HEK293 (cell line): ENCODE data around the gene STMND1.
A peak's percentile ranks its signal among the peaks of the same experiment; 100 is the strongest.

ENCODE experiments used
- GLIS1 ChIP-seq: fragments of 450-650 bp; formaldehyde crosslinking; IDR thresholded peaks from 2 replicates; pipeline ENCODE4 v1.5.1; 2016; ENCODE audit warnings: missing biosample characterization, missing genetic modification characterization
- GLIS2 ChIP-seq: fragments of 450-650 bp; formaldehyde crosslinking; IDR thresholded peaks from 2 replicates; pipeline ENCODE4 v1.5.1; 2016; ENCODE audit warnings: missing biosample characterization, missing genetic modification characterization
- KLF17 ChIP-seq: fragments of 450-650 bp; formaldehyde crosslinking; IDR thresholded peaks from 2 replicates; pipeline ENCODE4 v1.5.1; 2016; ENCODE audit warnings: missing biosample characterization, missing genetic modification characterization
- SETDB1 ChIP-seq: IDR thresholded peaks from one replicate; pipeline ENCODE4 v1.6.1; 2017; ENCODE audit warnings: mild to moderate bottlenecking, low read length, moderate library complexity, mixed read lengths; ENCODE audit not compliant: insufficient read length
- SP2 ChIP-seq: fragments of 450-650 bp; formaldehyde crosslinking; IDR thresholded peaks from 2 replicates; pipeline ENCODE4 v1.5.1; 2016; ENCODE audit warnings: missing biosample characterization, missing genetic modification characterization
- YY1 ChIP-seq: fragments of 450-650 bp; formaldehyde crosslinking; IDR thresholded peaks from 2 replicates; pipeline ENCODE4 v1.5.1; 2018; ENCODE audit warnings: missing biosample characterization, missing genetic modification characterization
- ZBTB10 ChIP-seq: fragments of 450-650 bp; formaldehyde crosslinking; IDR thresholded peaks from 2 replicates; pipeline ENCODE4 v1.5.1; 2016; ENCODE audit warnings: missing biosample characterization, missing genetic modification characterization
- ZBTB17 ChIP-seq: fragments of 450-650 bp; formaldehyde crosslinking; IDR thresholded peaks from 2 replicates; pipeline ENCODE4 v1.5.1; 2016; ENCODE audit warnings: missing biosample characterization, missing genetic modification characterization
- ZBTB44 ChIP-seq: fragments of 450-650 bp; IDR thresholded peaks from 2 replicates; pipeline ENCODE4 v1.5.1; 2018; ENCODE audit warnings: missing biosample characterization, mild to moderate bottlenecking, missing genetic modification characterization
- ZBTB48 ChIP-seq: fragments of 450-650 bp; formaldehyde crosslinking; IDR thresholded peaks from 2 replicates; pipeline ENCODE4 v1.5.1; 2016; ENCODE audit warnings: missing biosample characterization, missing genetic modification characterization
- ZBTB8A ChIP-seq: fragments of 450-650 bp; formaldehyde crosslinking; IDR thresholded peaks from 2 replicates; pipeline ENCODE4 v1.5.1; 2016; ENCODE audit warnings: missing biosample characterization, missing genetic modification characterization
- ZFHX2 ChIP-seq: fragments of 450-650 bp; formaldehyde crosslinking; conservative IDR thresholded peaks from 2 replicates; pipeline ENCODE4 v1.5.1; 2016; ENCODE audit warnings: missing biosample characterization, missing genetic modification characterization
- ZNF174 ChIP-seq: fragments of 450-650 bp; formaldehyde crosslinking; IDR thresholded peaks from 2 replicates; pipeline ENCODE4 v1.5.0; 2017; ENCODE audit warnings: missing biosample characterization, mild to moderate bottlenecking, missing genetic modification characterization
- ZNF184 ChIP-seq: fragments of 450-650 bp; IDR thresholded peaks from 2 replicates; pipeline ENCODE4 v1.5.1; 2018; ENCODE audit warnings: missing biosample characterization, mild to moderate bottlenecking, missing genetic modification characterization
- ZNF341 ChIP-seq: fragments of 450-650 bp; formaldehyde crosslinking; IDR thresholded peaks from 2 replicates; pipeline ENCODE4; 2016; ENCODE audit warnings: low read depth, missing biosample characterization, missing genetic modification characterization
- ZNF366 ChIP-seq: fragments of 450-650 bp; formaldehyde crosslinking; conservative IDR thresholded peaks from 2 replicates; pipeline ENCODE4 v1.5.1; 2016; ENCODE audit warnings: missing biosample characterization, missing genetic modification characterization
- ZNF501 ChIP-seq: fragments of 450-650 bp; formaldehyde crosslinking; IDR thresholded peaks from 2 replicates; pipeline ENCODE4 v1.5.1; 2016; ENCODE audit warnings: missing biosample characterization, missing genetic modification characterization
- ZNF521 ChIP-seq: fragments of 450-650 bp; formaldehyde crosslinking; IDR thresholded peaks from 2 replicates; pipeline ENCODE4 v1.5.1; 2017; ENCODE audit warnings: missing biosample characterization, mild to moderate bottlenecking, missing genetic modification characterization
- ZNF555 ChIP-seq: fragments of 450-650 bp; formaldehyde crosslinking; conservative IDR thresholded peaks from 2 replicates; pipeline ENCODE4 v1.5.1; 2017; ENCODE audit warnings: missing biosample characterization, mild to moderate bottlenecking, missing genetic modification characterization, inconsistent platforms
- ZNF571 ChIP-seq: fragments of 450-650 bp; formaldehyde crosslinking; IDR thresholded peaks from 2 replicates; pipeline ENCODE4 v1.5.0; 2017; ENCODE audit warnings: missing biosample characterization, missing genetic modification characterization
- ZNF580 ChIP-seq: fragments of 450-650 bp; formaldehyde crosslinking; IDR thresholded peaks from 2 replicates; pipeline ENCODE4 v1.5.1; 2016; ENCODE audit warnings: missing biosample characterization, missing genetic modification characterization
- ZNF660 ChIP-seq: fragments of 450-650 bp; IDR thresholded peaks from 2 replicates; pipeline ENCODE4 v1.5.1; 2018; ENCODE audit warnings: missing biosample characterization, mild to moderate bottlenecking, missing genetic modification characterization
- ZNF776 ChIP-seq: fragments of 450-650 bp; formaldehyde crosslinking; IDR thresholded peaks from 2 replicates; pipeline ENCODE4 v1.5.0; 2017; ENCODE audit warnings: missing biosample characterization, missing genetic modification characterization, borderline replicate concordance
- ZSCAN30 ChIP-seq: fragments of 450-650 bp; IDR thresholded peaks from 2 replicates; pipeline ENCODE4 v1.5.1; 2018; ENCODE audit warnings: missing biosample characterization, mild to moderate bottlenecking, missing genetic modification characterization, moderate library complexity
- TF ChIP-seq, protein P1 (sequence below): fragments of 450-650 bp; formaldehyde crosslinking; IDR thresholded peaks from 2 replicates; pipeline ENCODE4 v1.5.1; 2016; ENCODE audit warnings: missing biosample characterization, missing genetic modification characterization
- TF ChIP-seq, protein P2 (sequence below): fragments of 450-650 bp; formaldehyde crosslinking; IDR thresholded peaks from 2 replicates; pipeline ENCODE4 v1.5.1; 2016; ENCODE audit warnings: missing biosample characterization, missing genetic modification characterization

The STMND1 gene

DNA sequence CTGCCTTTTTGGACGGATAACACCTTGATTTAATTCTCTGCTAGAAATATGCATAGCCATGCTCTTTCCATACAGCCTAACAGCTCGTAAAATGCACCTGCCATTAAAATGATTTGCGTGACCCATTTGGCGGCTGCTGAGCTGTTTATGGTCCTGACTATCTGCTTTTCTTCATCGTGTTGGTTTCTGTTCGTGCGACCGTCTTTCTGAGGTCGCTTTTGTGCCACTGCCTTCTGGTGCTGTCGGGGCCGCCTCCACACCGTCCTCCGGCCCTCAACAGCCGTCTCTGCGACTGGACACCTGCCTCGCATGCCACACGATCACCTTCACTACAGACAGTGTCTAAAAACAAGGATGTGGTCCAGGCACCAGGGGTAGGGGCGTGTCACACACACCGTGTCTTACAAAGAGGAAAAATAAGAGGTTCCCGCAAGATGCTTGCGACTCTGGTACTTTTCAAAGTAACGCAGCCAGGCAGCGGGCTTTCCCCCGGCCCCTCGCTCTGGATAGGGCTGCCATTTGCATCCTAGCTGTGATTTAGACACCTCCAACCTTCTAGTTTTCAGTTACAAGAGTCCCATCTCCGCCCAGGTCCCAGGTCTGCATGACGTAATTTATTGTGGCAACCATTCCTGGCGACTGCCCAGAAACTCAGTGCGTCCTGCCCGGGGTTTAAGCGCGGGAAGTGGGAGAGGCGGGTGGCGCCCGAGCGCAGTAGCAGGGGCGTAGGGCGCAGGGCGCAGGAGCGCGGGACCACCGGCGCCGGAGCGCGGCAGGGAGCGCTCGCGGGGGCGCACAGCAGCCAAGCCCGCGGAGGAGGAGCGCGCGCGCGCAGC lies at the start of gene STMND1 (continued):
- TF ChIP-seq YY1 (tag by site-specific recombination) (peak; percentile 63; the same call in 1 of the 2 replicates), ZBTB17 (tag by site-specific recombination) (peak; percentile 75), ZFHX2 (peak; percentile 80), ZNF341 (tag by site-specific recombination) (peak; percentile 63), ZNF366 (tag by site-specific recombination) (peak; percentile 83), ZNF174 (tag by site-specific recombination) (no peak), ZNF660 (tag by site-specific recombination) (peak; percentile 86), ZNF521 (tag by site-specific recombination) (no peak), KLF17 (no peak; the same call in 1 of the 2 replicates), ZBTB44 (peak; percentile 87), ZNF501 (tag by site-specific recombination) (peak; percentile 66; the same call in 1 of the 2 replicates), ZBTB10 (tag by site-specific recombination) (peak; percentile 30; the same call in 1 of the 2 replicates), GLIS1 (peak; percentile 10; the same call in 1 of the 2 replicates), SETDB1 (no peak), GLIS2 (0 out of 2 replicates have a peak, but pooled peaks have one; percentile 13), ZNF580 (tag by site-specific recombination) (peak; percentile 67; the same call in 1 of the 2 replicates), ZSCAN30 (tag by site-specific recombination) (peak; percentile 80), ZNF555 (tag by site-specific recombination) (no peak), ZNF184 (tag by site-specific recombination) (peak; percentile 70; the same call in 1 of the 2 replicates), ZBTB8A (tag by site-specific recombination) (peak; percentile 99), ZNF571 (tag by site-specific recombination) (no peak), SP2 (tag by site-specific recombination) (peak; percentile 34), ZBTB48 (peak; percentile 14; the same call in 1 of the 2 replicates), ZNF776 (tag by site-specific recombination) (no peak)
- TF ChIP-seq, protein P1, sequence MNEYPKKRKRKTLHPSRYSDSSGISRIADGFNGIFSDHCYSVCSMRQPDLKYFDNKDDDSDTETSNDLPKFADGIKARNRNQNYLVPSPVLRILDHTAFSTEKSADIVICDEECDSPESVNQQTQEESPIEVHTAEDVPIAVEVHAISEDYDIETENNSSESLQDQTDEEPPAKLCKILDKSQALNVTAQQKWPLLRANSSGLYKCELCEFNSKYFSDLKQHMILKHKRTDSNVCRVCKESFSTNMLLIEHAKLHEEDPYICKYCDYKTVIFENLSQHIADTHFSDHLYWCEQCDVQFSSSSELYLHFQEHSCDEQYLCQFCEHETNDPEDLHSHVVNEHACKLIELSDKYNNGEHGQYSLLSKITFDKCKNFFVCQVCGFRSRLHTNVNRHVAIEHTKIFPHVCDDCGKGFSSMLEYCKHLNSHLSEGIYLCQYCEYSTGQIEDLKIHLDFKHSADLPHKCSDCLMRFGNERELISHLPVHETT (tag by site-specific recombination): peak; percentile 39; the same call in 1 of the 2 replicates
- TF ChIP-seq, protein P2, sequence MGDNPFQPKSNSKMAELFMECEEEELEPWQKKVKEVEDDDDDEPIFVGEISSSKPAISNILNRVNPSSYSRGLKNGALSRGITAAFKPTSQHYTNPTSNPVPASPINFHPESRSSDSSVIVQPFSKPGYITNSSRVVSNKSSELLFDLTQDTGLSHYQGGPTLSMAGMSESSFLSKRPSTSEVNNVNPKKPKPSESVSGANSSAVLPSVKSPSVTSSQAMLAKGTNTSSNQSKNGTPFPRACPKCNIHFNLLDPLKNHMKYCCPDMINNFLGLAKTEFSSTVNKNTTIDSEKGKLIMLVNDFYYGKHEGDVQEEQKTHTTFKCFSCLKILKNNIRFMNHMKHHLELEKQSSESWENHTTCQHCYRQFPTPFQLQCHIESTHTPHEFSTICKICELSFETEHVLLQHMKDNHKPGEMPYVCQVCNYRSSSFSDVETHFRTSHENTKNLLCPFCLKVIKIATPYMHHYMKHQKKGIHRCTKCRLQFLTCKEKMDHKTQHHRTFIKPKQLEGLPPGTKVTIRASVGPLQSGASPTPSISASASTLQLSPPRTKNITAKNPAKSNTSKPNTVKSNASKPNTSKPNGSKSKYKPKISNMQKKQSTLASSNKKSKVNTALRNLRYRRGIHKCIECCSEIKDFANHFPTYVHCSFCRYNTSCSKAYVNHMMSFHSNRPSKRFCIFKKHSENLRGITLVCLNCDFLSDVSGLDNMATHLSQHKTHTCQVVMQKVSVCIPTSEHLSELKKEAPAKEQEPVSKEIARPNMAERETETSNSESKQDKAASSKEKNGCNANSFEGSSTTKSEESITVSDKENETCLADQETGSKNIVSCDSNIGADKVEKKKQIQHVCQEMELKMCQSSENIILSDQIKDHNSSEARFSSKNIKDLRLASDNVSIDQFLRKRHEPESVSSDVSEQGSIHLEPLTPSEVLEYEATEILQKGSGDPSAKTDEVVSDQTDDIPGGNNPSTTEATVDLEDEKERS (tag by site-specific recombination): 0 out of 2 replicates have a peak, but pooled peaks have one; percentile 12
